Esophagus muscularis mucosa (tissue), 3 donors: ENCODE results near the gene EPHA6.

ENCODE experiments used
- EP300 ChIP-seq: sonication (generic); formaldehyde crosslinking; IDR thresholded peaks from one replicate; pipeline ENCODE4 v1.6.1; 2017; ENCODE audit warnings: antibody characterized with exemption
- TF ChIP-seq, protein P1 (sequence below), 3 experiments: fragments of 200-600 bp in 2 of 3; fragments of 450-650 bp in 1 of 3; sonication (generic) in 2 of 3; IDR thresholded peaks; one replicate each; pipeline ENCODE4 v1.5.1; 2017 to 2019; ENCODE audit warnings: antibody characterized with exemption in 3 of 3, mild to moderate bottlenecking in 2 of 3, moderate library complexity in 1 of 3

DNA sequence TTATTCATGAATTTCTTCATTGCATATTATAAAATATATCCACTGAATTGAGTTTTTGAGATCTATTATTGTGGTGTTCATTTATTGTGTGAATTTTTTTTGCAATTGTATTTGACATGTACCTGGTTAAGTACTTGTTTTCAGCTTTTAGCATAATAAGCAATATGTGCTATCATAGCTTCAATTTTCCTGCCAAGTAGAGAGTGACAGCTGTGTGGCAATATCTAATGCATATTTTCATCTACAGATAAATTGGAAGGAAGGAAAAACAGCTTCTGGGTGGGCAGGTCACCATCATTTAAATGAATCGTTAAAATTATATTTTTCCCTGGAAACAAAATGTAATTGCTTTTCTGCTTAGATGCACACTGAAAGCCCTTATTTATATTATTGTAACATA is 296.9 kb downstream of the EPHA6 start:
- TF ChIP-seq, protein P1, sequence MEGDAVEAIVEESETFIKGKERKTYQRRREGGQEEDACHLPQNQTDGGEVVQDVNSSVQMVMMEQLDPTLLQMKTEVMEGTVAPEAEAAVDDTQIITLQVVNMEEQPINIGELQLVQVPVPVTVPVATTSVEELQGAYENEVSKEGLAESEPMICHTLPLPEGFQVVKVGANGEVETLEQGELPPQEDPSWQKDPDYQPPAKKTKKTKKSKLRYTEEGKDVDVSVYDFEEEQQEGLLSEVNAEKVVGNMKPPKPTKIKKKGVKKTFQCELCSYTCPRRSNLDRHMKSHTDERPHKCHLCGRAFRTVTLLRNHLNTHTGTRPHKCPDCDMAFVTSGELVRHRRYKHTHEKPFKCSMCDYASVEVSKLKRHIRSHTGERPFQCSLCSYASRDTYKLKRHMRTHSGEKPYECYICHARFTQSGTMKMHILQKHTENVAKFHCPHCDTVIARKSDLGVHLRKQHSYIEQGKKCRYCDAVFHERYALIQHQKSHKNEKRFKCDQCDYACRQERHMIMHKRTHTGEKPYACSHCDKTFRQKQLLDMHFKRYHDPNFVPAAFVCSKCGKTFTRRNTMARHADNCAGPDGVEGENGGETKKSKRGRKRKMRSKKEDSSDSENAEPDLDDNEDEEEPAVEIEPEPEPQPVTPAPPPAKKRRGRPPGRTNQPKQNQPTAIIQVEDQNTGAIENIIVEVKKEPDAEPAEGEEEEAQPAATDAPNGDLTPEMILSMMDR (IDR thresholded peaks at IDR 0.05) = no peak
- no peak for TF ChIP-seq EP300
